A172 (cell line): ENCODE results near the gene TLR9. TPM values are rescaled to one million over a fixed set of nuclear protein-coding genes. Genes with fewer than 3 reads are reported as not detected.

Source experiments
- DNase-seq: peaks from one replicate; pipeline ENCODE4 v3.0.0-alpha.2; 2015; ENCODE audit warnings: low spot score
- total RNA-seq: library from RNA; depleted of rRNA; stranded (reverse); fragments of >200 nt; shearing (Covaris generic); gene quantifications from 2 replicates; pipeline ENCODE4 v1.2.3, GENCODE V29; 2014

The TLR9 gene
- total RNA-seq, 1 experiment from 2014 or later: not detected

- DNase-seq: no peak
These were observed 21.4 kb upstream of the TLR9 start for GRCh38 chr3:52246728-52247408.

- DNase-seq: no peak
These were observed 20.8 kb upstream of the TLR9 start for GRCh38 chr3:52246264-52246620.

DNA sequence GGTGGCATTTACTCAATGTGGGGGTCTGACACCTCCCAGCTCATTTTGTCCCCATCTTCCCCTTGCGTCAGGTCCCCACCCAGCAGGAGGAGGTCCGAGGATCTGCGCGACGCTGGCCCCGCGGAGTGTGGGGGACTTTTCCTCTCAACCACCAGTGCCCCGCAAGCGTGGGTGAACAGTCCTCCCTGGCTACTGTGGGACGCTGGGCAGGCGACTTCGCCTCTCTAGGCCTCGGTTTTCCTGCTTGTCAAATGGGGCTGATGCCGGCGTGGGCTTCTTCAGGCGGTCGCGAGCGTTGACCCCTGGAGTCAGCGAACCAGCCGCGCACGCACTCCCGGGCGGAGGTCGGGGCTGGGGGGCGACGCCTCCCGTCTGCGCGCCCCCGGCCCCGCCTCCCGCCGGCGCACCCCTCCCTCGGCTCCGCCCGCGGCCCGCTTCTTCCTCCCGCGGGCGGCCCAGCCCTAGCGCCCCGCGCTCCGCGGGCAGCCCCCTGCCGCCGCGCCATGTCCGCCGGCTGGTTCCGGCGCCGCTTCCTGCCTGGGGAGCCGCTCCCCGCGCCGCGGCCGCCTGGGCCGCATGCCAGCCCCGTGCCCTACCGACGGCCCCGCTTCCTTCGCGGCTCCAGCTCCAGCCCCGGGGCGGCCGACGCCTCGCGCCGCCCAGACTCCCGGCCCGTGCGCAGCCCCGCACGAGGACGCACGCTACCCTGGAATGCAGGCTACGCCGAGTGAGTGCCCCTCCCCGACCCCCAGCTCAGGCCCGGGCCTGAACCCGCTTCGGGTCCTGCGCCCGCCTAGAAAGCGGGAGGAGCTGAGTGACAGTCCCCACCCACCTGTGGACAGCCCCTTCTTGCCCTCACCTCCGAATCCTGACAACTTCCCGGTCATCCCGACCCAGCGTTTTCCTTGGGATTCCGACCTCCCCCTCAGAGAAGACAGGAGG, 20.1 kb upstream of the TLR9 start, which contains the start of gene PPM1M:
PPM1M (plus strand) TSS at position 438 of the 942 bp plus-strand sequence; CDS start at position 504, 66 bp downstream.
- no peak for DNase-seq

- DNase-seq: peak; percentile 41
These were observed 18.6 kb upstream of the TLR9 start for GRCh38 chr3:52243791-52244628.

- no peak for DNase-seq
These were observed 16.6 kb upstream of the TLR9 start for GRCh38 chr3:52242039-52242438.

- DNase-seq: no peak
These were observed 15.5 kb upstream of the TLR9 start for GRCh38 chr3:52240886-52241370.

DNA sequence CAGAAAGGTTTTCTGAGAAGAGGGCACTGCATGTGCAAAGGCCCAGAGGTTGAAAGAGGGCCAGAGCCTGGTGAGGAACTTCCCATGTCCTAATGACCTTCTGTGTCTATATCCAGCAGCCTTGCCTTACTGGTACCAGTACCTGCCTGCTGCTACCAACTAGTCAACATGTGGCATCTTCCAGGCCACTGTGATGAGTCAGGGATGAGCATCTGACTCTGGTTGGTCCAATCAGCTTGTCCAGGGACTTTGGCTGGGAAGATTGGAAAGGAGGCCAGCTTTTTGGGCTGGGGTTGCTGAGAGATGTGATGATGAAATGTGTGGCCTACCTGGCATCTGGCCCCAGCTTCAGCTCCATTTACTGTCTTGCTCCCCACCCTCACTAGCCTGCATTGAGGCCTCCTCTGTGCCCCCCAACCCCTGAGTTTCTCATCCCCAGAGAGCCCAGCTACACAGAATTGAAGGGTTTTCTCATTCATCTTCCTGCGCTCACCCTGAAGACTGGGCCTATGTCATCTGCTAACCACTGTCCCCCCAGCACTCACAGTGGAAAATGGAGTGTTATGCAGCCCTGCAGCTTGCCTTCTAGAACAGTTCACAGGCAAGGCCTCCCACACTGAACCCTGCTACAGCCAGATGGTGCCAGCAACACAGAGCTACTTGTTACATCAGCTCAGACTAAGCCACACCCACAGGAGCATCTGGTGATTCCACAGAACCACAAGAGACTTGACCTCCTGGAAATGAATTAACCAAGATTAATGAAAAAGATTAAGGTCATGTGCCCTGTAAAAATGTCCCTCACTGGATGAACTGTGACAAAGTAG, 14.8 kb upstream of the TLR9 start:
- peak; percentile 80 for DNase-seq

GRCh38 chr3:52238761-52239701, 13.6 kb upstream of the TLR9 start, which contains the start of gene TWF2:
TWF2 (minus strand) TSS chr3:52239158; CDS start chr3:52239016, 142 bp downstream.
- DNase-seq: no peak

DNA sequence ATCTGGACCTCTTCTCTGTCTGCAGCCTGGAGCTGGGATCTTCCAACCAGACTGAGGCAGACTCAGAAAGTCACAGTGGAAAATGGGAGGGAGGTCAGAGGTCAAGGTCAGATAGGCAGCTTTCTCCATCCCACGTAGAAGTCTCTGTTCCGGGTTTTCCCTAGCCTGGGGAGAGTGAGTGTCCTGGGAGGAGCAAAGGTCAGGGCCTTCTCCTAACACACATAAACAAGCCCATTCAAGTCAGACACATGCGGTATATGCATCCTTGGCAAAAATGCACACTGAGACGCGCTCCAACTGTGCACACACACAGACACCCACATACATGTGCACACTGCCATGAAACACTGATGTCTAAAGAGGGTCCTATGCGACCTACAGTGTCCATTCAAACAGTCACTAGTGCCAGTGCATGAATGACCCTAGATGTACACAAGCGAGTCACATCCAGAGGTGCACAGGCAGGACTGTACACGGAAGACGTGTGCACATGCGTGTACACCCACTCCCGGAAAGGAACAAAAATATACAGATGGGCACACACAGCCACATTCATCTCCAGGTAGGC, 12.8 kb upstream of the TLR9 start:
- no peak for DNase-seq

GRCh38 chr3:52237657-52238172, 12.3 kb upstream of the TLR9 start:
- DNase-seq: peak; percentile 93

DNA sequence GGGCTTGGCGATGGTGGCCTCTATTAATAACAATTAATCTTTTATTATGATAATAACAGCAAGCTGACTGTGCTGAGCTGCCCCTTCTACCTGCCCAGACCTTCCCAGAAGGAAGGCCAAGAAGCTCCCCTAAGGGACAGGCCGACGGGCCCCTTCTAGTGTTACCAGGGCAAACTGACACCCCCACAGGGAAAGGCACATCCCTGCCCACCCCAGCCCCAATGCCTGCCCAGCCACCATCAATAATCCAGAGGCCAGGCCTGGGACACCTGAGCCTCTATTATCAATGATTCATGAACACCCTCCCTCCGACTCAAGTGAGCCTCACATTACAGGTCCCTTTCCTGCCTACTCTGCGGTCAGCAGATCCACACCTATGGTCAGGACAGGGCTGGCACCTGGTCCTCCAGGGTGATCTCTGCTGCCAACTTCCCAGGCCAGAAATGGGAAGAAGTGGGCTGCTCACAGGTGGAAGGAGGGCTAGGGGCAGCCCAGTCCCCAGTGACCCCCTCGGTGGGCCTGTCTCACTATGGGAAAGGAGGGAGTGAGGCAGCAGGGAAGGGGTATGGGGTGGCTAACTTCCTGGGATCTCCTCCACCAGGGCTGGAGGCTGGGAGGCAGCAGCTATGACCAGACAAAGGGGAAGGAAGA, 11.7 kb upstream of the TLR9 start:
- peak; percentile 54 for DNase-seq

DNA sequence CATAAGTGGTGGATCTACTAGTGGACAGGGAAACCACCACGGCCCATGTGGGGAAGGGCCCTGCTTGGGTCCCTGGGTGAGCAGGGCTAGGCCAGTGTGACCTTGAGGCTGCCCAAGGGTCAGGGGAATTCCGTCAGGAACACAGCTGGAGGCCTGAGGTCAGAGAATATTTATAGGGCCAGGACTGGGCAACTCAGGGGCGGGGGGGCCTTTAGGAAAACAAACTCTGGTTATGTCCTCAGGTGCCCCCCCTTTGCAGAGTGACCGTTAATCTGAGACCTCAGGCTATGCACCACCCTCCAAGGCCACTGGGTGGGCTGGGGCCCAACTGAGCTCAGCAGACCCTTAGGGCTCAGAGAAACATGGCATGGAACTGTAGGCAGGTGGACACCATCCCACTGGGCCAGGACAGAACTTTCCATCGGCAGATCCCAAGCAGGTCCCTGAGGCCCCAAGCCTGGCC, 11.0 kb upstream of the TLR9 start:
- no peak for DNase-seq

DNA sequence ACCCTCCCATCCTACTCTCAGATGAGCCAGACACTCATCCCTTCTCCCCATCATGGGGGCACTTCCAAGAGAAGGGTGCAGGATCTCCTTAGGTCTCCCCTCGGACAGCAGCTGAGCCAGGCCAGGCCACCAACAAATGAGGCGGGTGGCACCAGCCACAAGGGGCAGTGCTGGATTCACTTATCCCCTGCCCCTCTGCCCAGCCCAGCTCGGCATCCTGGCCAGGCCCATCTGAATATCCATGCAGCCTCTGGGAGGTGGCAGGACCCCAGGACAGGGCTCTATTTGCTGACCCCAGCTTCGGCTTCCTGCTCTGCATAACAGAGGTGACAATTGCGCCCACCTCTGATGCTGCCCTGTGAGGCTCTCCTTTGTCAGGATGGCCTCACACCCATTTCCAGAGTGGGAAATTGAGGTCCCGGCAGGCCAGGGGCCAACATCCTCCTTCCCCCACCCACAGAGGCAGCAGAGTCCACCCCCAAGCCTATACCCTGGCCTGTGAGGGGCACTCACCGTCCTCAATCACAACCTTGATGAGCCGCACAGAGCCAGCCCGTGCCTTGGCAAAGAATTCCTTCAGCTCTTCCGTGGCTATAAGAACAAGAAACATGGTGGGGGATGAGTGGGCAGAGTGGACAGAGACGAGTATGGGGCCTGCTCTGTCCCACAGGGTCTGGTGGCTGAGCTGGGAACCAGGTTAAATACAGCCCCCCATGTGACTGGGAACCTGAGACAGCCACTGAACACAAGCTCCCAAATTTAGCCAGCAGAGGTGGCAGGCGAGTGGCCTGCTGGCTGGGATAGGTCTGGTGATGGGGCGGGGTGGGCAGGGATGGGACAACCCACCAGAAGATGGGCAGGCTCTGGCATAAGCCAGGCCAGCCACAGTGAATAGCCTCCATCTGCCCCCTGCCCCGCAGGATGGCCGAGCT, 9.3 kb upstream of the TLR9 start:
- no peak for DNase-seq

- DNase-seq: no peak
These were observed 8.5 kb upstream of the TLR9 start for GRCh38 chr3:52233968-52234367.

DNA sequence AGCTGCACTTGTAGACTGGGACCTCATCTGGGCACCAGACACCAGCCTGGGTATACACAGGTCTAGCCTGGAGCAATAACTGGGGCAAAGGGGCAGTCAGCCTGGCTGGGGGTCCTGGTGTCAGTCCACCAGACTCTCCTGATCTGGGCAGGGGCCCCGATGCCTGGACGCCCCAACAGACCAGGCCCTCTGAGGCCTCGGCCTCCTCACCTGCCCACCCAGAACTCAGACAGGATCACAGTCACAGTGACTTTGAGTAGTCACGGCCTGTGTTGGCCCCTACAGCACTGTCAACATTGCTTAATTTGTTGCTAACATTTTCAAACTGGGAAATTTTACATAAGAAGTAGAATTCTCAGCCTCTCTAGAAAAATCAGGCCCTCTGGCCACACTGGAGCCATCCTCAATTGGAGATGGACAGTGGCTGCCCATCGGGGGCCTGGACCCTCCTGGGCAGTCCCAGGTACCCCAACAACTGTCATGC, 7.7 kb upstream of the TLR9 start:
- DNase-seq: no peak

DNA sequence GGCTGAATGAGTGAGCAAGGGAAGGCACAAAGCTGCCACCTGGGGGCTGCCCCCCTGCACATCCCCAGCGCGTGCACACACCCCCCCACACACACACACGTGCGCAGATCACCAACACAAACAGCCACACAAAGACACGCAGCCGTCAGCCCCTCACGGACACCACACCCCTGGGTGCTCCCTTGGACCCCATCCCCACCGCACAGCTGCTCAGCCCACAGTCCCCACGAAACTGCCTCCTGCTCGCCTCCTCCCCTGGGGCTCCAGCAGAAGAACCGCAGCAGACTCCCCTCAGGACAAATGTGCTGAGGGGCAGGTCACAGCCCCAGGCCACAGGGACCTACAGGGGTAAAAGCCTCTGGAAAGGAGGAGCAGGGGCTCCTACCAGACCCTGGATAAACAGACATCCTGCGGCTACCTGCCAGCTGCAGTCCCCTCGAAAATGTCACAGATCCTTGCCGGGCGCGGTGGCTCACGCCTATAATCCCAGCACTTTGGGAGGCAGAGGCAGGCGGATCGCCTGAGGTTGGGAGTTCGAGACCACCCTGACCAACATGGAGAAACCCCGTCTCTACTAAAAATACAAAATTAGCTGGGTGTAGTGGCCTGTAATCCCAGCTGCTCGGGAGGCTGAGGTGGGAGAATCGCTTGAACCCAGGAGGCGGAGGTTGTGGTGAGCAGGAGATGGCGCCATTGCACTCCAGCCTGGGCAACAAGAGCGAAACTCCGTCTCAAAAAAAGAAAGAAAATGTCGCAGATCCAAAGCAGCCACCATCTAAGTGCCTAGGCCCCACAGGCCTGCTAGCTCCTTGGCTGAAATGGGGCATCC, 7.0 kb upstream of the TLR9 start:
- no peak for DNase-seq
